ENCODE data around the gene PRODH. TPM values are rescaled to one million over a fixed set of nuclear protein-coding genes. Genes with fewer than 3 reads are reported as not detected.
"Not testable (repeated sequence)": the region's sequence is repeated elsewhere in the genome, so short reads cannot be mapped to it uniquely, and the experiment has no call there.

Gene PRODH
- 3.0 TPM for total RNA-seq
- long read RNA-seq, partial matches to known transcripts, result 1 of 1 reads
- long read RNA-seq, other reads (novel, unspliced or antisense), result 0 of 1 reads

GRCh38 chr22:18935889-18936529, at the start of gene PRODH:
Gene PRODH (minus strand): TSS chr22:18936293. CDS start chr22:18936287, 6 bp downstream.
- DNase-seq (ENCODE audit: low spot score), result no peak
- intact Hi-C loops (cut with DNase I), result no loop called here

- intact Hi-C loops (cut with DNase I), result loop anchor here (10.0 kb wide), 1 partner anchor 59 kb away; no protein-coding TSS in a partner anchor
- DNase-seq (ENCODE audit: low spot score), result no peak
Measured at GRCh38 chr22:18985780-18986179, 49.7 kb upstream of the PRODH start.

DNA sequence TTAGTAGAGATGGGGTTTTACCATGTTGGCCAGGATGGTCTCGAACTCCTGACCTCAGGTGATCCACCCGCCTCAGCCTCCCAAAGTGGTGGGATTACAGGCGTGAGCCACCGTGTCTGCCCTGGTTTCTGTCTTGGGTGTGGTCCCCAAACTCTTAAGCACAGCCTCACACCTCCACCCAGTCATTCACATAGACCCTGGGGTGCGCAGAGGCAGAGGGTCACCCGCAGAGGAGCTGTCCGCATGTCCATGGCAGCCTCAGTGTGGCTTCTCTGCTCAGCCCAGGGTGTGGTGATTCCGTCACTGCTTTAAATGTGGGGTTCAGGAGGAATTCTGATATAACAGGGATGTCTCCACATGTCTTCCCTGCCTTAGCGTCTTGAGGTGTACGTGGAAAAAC, 48.5 kb upstream of the PRODH start:
- DNase-seq (ENCODE audit: low spot score), result no peak
- intact Hi-C loops (cut with DNase I), result loop anchor here (10.0 kb wide), 1 partner anchor 60 kb away; no protein-coding TSS in a partner anchor

GRCh38 chr22:18983120-18983651, 47.1 kb upstream of the PRODH start:
- intact Hi-C loops (cut with DNase I), result loop anchor here (10.0 kb wide), 1 partner anchor 62 kb away; no protein-coding TSS in a partner anchor
- DNase-seq (ENCODE audit: low spot score), result peak; percentile 35

- peak; percentile 1 for DNase-seq (ENCODE audit: low spot score)
- intact Hi-C loops (cut with DNase I), result loop anchor here (10.0 kb wide), 1 partner anchor 64 kb away; no protein-coding TSS in a partner anchor
Measured at GRCh38 chr22:18980829-18981228, 44.7 kb upstream of the PRODH start.

GRCh38 chr22:18979957-18980356, 43.9 kb upstream of the PRODH start:
- intact Hi-C loops (cut with DNase I), result loop anchor here (10.0 kb wide), 2 partner anchors 65 to 85 kb away; no protein-coding TSS in a partner anchor
- no peak for DNase-seq (ENCODE audit: low spot score)

DNA sequence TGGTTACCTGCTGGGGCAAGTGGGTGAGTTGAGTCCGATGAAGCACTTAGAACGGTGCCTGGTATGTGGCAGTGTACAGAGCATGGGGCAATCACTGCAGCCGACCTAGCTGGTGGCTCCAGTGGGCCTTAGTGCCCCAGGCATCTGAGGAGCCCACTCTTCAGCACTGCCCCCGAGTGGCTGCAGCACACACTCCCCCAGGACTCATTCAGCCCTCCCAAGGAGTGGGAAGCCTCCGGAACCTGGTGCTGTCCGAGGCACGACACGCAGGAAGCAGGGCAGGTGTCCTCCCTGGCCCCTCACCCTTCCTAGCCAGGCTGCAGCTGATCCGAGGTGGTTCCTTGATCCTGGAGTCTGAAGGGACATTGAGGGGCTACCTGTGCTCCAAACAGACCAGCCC, 42.4 kb upstream of the PRODH start:
- no peak for DNase-seq (ENCODE audit: low spot score)
- intact Hi-C loops (cut with DNase I), result loop anchor here (10.0 kb wide), 1 partner anchor 86 kb away; no protein-coding TSS in a partner anchor

GRCh38 chr22:18977824-18978425, 41.8 kb upstream of the PRODH start:
- intact Hi-C loops (cut with DNase I), result loop anchor here (10.0 kb wide), 1 partner anchor 87 kb away; no protein-coding TSS in a partner anchor
- no peak for DNase-seq (ENCODE audit: low spot score)

- intact Hi-C loops (cut with DNase I), result loop anchor here (10.0 kb wide), 1 partner anchor 89 kb away; no protein-coding TSS in a partner anchor
- no peak for DNase-seq (ENCODE audit: low spot score)
Measured at GRCh38 chr22:18976197-18976751, 40.2 kb upstream of the PRODH start.

DNA sequence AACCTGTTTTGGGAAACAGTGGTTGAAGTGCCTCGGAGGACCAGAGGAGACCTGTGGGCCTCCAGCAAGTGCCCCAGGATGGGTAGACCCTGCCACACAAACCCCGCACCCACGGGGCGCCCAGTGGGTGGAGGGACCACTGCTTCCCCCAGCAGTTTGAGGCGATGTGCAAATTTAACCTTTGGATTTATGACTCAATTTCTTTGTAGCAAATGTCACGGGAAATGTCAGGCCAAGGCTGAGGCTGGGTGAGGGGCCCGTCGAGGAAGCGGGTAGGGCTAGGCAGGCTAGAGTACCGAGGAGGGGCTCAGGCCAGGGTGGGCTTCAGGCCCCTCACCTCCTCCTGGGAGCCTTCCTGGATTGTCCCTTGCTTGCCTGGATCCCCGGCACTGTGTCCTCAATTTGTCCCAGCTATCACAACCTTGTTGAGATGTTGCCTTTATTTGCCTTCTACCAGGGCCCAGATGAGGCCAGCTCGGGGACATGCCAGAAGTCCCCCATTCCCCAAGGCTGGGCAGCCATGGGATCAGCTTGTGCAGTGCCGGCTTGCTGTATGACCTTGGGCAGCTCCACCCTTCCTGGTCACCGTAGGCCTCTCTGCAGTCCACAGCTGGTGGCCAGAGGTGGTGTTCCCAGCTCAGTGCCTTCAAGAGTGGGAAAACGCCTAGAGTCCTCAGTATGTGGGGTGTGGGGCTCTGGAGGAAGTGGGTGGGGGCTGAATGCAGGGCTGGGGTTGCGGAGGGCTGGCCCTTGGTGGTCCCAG, 39.5 kb upstream of the PRODH start:
- DNase-seq (ENCODE audit: low spot score), result no peak
- intact Hi-C loops (cut with DNase I), result loop anchor here (10.0 kb wide), 1 partner anchor 89 kb away; no protein-coding TSS in a partner anchor

- intact Hi-C loops (cut with DNase I), result loop anchor here (10.0 kb wide), 1 partner anchor 90 kb away; no protein-coding TSS in a partner anchor
- no peak for DNase-seq (ENCODE audit: low spot score)
Measured at GRCh38 chr22:18974477-18975180, 38.5 kb upstream of the PRODH start.

DNA sequence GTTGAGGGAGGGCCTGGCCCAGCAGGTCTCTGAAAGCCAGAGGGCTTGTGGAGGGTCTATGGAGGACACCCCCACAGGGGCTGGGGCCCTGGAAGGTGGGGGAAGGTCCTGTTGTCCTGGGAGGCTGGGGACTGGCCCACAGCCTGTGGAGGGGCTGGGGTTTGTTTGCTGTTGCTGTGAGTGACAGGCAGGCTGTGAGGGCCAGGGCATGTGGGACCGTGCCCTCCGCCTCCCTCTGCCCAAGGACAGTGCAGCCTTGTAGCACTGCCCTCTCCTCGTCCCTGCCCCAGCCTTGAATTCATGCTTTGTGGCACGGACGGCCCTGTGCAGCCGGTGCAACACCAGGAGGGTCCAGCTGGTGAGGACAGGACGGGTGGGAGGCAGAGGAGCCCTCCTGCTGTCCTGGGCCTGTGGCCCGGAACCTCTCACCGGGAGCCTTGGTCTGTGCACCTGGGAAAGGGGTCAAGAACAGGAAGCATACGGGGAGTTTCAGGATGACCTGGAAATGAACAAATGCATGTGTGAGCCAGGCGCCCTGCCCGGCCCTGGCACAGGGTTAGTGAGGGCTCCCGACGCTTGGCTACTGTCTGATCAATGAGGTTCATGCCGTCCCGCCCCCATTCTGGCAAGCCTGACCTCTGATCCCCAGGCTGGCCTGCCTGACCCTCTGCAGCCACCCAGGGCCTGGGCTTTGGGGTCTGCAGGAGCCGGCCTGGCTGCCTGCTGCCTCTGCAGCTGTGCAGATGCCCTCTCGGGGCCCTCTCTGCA, 37.4 kb upstream of the PRODH start:
- no peak for DNase-seq (ENCODE audit: low spot score)
- intact Hi-C loops (cut with DNase I), result loop anchor here (10.0 kb wide), 1 partner anchor 91 kb away; no protein-coding TSS in a partner anchor

GRCh38 chr22:18972591-18972990, 36.5 kb upstream of the PRODH start:
- intact Hi-C loops (cut with DNase I), result loop anchor here (10.0 kb wide), 1 partner anchor 92 kb away; no protein-coding TSS in a partner anchor
- not testable (repeated sequence) for DNase-seq (ENCODE audit: low spot score)

- not testable (repeated sequence) for DNase-seq (ENCODE audit: low spot score)
- intact Hi-C loops (cut with DNase I), result loop anchor here (10.0 kb wide), 1 partner anchor 93 kb away; no protein-coding TSS in a partner anchor
Measured at GRCh38 chr22:18972029-18972428, 35.9 kb upstream of the PRODH start.

DNA sequence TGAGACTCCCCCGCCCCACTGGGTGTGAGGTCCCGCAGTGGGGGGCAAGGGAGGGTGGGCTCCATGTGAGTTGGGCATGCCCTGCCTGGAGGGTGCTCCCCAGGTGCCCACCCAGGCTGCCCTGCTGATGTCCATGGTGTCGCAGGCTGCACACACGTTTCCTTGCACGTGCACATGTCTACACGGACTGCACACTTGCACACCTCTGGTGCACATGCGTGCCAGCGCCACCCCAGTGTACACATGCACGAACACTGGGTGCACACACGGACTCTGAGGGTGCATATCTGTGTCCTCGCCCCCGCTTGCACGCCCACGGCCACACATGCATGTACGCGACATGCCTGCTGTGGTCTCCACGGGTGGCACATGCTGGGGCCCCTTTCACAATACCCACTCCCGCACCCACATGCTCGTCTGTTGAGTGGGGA, 35.2 kb upstream of the PRODH start:
- DNase-seq (ENCODE audit: low spot score), result no peak
- intact Hi-C loops (cut with DNase I), result loop anchor here (10.0 kb wide), 1 partner anchor 93 kb away; no protein-coding TSS in a partner anchor

- DNase-seq (ENCODE audit: low spot score), result no peak
- intact Hi-C loops (cut with DNase I), result loop anchor here (10.0 kb wide), 1 partner anchor 94 kb away; no protein-coding TSS in a partner anchor
Measured at GRCh38 chr22:18970948-18971315, 34.8 kb upstream of the PRODH start.

GRCh38 chr22:18970176-18970947, 34.3 kb upstream of the PRODH start:
- intact Hi-C loops (cut with DNase I), result loop anchor here (10.0 kb wide), 1 partner anchor 94 kb away; no protein-coding TSS in a partner anchor

More at GRCh38 chr22:18970176-18970947, 34.3 kb upstream of the PRODH start:
- no peak for DNase-seq (ENCODE audit: low spot score)

Measured in cardiac septum (tissue), 1 donor.